ENCODE data around the gene MYBPH.
A peak's percentile ranks its signal among the peaks of the same experiment; 100 is the strongest.

MYBPH gene

DNA sequence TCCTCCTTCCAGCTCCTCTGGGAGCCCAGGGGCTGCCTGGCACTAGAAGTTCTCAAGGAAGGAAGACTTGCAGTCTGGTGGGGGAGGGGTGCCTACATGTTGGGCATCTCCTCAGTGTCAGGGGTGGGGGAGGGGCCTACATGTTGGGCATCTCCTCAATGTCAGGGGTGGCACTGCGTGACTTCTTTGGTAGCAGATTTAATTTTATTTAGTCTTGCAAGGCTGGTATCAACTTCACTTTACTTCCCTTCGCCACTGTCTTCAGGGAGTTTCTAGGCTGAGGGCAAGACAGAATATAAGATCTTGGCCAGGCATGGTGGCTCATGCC, 29.6 kb downstream of the MYBPH start:
- no peak for DNase-seq

DNA sequence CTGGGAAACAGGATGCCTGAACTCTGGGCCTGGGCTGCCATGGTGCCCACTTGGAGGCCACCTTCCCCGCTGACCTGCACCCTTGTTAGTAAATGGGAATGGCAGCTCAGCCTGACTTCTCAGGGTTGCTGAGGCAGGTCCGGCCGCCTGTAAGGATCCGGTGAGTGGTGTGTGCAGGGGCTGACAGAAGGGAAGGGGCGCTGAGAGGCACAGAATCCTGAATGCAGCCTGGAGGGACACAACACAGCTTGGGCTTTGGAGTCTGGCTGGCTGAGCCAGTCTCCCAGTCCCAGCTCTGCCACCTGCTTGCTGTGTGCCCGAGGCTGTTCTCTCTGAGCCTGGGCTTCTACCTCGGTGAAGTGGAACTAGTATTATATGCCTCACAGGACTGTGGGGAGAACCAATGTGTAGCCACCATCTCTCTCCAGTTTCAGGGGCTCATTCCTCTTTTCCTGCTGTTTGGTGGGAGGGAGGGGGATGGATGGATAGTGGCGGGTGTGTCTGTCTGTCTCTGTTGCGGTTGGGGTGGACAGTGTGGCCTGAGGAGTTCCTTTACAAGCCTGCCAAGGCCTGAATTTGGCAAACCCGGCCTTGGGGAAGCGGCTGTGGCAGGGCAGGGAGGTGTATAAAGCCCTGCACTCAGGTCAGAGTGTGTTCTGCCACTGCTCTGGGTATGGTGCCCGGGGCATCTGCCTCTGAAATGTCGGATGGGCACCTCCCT, 30.1 kb downstream of the MYBPH start:
- DNase-seq, result no peak

GRCh38 chr1:203144661-203145060, 31.0 kb downstream of the MYBPH start:
- DNase-seq, result no peak

DNA sequence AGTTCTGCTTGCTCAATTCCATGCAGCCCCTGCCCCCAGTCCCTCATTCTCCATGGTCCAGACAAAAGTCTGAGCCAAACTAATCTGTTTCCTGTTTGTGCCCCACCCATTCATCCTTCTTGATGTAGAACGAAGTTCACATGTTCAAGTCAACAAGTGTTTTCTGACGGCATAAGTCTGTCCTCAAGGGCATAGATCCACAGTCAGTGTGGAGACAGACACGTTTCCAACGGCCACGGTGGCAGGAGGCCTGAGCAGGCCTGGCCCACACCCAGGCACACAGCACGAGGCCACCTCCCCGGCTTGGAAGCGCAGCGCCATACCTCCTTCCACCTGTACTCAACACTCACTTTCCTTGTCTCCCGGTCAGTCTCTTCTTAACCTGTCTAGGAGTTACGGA, 32.0 kb downstream of the MYBPH start:
- no peak for DNase-seq

DNA sequence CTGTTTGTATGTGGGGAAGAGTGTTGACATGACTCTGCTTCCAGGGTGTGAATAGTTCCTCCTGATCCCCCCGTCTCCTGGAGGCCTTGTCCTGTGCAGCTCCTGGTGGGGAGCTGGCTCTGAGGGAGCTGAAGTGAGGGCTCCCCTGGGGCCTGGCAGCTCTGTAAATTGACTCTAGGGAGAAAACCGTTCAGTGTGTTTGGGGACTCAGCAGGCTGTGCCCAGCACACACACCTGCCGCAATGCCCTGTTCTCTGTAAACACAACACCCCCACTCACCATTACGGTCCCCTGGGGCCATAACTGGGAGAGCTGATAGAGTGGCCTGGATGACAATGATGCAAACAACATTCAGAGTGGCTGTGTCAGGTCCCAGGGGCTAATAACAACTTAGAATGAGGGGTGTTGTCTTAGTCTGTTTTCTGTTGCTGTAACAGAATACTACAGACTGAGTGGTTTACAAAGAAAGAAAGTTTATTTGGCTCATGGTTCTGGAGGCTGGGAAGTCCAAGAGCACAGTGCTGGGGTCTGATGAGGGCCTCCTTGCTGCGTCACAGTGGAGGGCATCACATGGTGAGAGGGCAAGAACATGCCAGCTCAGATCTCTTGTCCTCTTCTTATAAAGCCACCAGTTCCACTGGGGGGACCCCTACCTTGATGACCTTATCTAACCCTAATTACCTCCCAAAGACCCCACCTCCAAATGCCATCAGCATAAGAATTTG, 32.8 kb downstream of the MYBPH start:
- no peak for DNase-seq

GRCh38 chr1:203142124-203142523, 33.5 kb downstream of the MYBPH start:
- DNase-seq, result no peak

GRCh38 chr1:203140743-203141520, 34.7 kb downstream of the MYBPH start:
- DNase-seq, result no peak

DNA sequence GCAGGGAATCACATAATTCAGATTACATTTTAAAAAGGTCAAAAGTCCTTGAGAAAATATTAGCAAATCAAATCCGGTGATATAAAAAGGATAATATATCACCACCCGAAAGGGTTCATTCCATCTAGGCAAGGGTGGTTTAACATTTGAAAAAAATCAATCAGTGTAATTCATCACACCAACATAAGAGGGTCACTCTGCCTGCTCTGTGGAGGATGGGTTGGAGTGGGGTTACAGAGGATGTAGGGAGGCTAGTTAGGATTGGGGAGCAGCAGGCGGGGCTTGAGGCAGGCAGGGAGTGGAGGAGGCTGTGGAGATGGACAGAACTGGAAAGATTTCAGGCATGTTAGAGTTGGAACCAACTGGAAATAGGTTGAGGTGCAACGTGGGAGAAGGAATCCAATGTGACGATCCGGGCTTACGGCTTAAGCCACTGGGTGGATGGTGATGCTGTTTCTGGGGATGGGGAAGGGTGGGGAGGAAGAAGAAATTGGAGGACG, 35.6 kb downstream of the MYBPH start:
- no peak for DNase-seq

DNA sequence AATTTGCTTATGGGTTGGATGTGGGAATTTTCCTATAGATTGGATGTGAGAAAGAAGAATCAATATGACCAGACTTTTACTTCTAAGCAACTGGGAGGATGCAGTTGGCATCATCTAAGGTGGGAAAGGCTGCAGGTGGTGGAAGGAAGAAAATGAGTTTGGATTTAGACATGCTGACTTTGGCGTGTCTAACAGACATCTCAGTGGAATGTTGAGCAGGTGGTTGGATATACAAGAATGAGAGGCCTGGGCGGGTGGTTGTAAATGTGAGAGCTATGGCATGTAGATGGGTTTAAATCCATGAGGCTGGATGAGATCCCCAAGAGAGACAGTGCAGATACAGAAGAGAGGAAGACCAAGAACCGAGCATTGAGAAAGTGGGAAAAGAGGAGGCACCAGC, 37.6 kb downstream of the MYBPH start:
- no peak for DNase-seq

DNA sequence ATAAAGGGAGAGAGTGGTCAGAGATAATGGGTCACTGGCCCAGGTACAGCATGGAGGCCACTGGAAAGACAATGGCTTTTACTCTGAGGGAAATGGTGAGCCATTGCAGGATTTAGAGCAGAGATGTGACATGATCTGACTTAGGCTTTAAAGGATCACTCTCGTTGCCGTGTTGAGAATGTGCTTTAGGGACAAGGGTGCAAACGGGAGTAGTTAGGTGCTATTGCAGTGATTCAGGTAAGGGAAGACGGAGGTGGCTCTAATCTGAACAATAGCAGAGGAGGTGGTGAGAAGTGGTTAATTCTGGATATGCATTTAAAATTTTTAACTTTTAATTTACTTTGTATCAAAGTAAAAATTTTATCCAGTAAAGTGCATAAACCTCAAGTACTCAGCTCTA, 38.3 kb downstream of the MYBPH start:
- DNase-seq, result no peak

GRCh38 chr1:203136409-203137042, 39.1 kb downstream of the MYBPH start:
- no peak for DNase-seq

DNA sequence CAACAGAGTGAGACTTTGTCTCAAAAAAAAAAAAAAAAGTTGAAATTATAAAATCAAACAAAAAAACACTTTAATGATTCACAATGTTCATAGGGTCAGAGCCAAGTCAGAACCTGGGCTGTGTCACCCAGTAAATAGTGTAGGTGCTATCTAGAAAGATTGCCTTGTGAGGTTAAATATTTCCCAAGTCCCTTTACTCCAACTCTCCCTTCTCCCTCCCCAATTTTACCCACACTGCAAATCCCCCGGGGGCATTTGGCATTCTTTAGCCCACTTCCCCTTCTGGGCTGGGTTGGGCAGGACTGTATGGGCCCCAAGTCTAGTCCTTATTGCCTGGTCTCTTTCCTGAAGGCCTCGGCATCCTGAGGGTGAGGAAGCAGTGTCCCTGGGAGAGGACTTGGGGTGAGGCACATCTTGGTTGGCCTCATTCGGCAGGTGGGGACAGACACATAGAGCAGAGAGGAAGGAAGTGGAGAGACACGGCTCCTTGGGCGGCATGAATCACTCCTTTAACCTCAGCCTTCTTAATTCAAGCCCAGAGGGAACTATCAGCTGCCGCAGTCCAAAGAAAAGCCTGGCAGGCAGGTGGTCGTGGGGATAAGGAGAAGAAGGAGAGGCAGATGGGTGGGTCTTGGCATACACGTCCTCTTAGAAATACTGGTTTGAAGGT, 39.9 kb downstream of the MYBPH start:
- no peak for DNase-seq

GRCh38 chr1:203133970-203134725, 41.5 kb downstream of the MYBPH start:
- no peak for DNase-seq

DNA sequence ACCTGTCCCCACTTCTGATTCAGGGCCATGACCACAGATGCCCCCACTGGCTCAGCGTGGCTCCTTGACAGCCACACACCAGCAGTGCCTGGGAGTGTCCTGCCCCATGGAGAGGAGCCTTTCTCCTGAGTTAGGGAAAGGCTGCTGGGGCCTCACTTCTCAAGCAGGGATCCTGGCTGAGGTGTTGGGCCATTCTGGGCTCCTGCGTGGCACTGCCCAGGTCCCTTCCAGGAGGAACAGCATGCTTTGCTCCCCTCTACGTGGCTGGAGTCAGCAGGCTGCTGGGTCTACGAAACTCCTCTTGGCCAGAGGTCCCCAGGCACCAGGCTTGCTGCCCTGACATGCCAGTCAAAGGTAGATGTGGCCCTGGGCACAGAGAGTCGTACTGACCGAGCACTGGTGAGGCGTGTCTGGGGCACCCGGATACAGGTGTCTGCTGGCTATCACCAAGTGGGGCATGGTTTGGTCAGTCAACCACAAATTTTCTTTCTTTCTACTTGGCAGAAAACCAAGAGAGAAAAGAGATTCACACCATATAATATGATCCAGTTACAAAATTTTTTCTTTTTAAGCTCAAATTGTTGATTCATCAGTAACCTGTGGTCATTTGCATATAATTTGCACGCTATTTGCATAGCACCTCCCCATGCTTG, 44.0 kb downstream of the MYBPH start:
- DNase-seq, result no peak

DNA sequence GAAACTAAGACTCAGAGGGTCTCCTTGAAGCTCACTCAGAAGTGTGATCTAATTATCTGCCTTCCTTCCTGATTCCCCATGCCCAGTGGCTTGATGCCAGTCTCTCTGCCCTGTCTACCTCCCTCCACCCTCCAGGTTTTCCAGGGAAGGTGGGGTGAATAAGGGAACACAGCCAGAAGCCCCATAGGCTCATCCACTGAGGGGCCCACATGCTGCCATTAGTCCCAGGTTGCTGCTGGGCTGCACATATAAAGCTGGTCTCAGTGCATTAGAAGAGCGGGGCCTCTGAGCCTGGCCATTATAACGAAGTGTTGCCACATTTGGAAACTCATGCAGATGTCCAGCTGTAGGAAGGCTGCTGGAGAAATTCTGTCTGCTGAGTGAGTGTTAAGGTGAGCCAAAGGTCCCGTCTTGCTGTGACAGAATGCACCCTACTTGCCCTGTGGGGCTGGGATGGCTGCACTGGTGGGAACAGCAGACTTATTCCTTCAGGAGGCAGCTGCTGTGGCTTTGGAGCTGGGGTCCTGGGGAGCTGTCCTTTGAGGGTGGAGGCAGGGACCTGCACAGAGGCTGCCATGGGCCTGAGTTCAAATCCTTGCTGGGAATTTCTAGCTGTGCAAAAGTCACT, 45.2 kb downstream of the MYBPH start:
- DNase-seq, result no peak

- DNase-seq, result no peak
Measured at GRCh38 chr1:203129501-203130231, 46.0 kb downstream of the MYBPH start.

DNA sequence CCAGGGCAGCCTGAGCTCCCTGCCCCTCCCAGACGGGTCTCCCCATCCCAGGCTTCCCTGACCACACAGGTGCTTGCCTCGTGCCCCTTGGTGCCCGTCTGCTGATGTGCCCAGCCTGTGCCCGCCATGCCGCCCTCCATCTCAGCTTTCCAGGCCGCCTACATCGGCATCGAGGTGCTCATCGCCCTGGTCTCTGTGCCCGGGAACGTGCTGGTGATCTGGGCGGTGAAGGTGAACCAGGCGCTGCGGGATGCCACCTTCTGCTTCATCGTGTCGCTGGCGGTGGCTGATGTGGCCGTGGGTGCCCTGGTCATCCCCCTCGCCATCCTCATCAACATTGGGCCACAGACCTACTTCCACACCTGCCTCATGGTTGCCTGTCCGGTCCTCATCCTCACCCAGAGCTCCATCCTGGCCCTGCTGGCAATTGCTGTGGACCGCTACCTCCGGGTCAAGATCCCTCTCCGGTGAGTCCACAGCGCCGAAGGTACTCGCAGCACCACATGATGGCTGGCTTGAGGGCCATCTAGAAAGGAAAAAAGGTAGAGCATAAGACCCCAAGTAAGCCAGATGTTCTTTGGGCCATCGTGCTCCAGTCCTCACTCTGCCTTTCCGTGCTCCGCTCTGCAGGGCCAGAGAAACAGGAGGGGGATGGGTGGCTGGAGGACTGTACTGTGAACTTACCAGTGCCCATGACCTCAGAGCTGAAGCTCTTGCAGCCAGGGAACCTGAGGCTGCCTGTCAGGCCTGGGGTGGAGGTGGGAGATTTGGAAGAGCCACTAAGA, 46.7 kb downstream of the MYBPH start:
- no peak for DNase-seq

DNA sequence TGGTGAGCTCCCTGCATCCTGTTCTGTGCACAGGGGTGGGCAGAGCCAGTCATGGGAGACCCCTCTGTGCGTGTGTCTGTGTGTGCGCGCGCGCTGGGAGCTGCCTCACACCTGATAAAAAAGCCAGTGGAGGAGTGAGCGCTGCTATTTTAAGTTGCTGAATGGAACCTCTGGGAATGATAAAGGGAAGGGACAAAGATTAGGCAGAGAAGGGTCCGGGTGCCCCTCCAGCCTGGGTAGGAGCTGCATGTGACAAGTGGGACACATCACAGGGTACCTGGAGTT, 47.3 kb downstream of the MYBPH start:
- no peak for DNase-seq

- peak; percentile 36 for DNase-seq
Measured at GRCh38 chr1:203127666-203128430, 47.8 kb downstream of the MYBPH start, which contains the start of gene ADORA1. ADORA1 (plus strand) TSS chr1:203127726; CDS start chr1:203128842, 1,116 bp downstream.
